Smooth muscle cell (in vitro differentiated cells): ENCODE results near the gene UBAP2L. TPM values are rescaled to one million over a fixed set of nuclear protein-coding genes. Genes with fewer than 3 reads are reported as not detected.

Source experiments
- DNase-seq: peaks from one replicate; lab custom pipeline; 2025; ENCODE audit not compliant: unreplicated experiment; lab: John Stamatoyannopoulos, UW
- H2AFZ ChIP-seq: fragments of 200-600 bp; sonication (generic); 2 replicates; pipeline ENCODE4 v1.6.0; 2016; ENCODE audit warnings: antibody characterized with exemption, low read depth, mild to moderate bottlenecking
- H3F3A ChIP-seq: fragments of 200-600 bp; sonication (generic); 2 replicates; pipeline ENCODE4 v1.6.0; 2017; ENCODE audit warnings: antibody characterized with exemption, low read depth
- H3K27ac ChIP-seq: fragments of 200-600 bp; sonication (generic); 2 replicates; pipeline ENCODE4 v1.5.1; 2016; ENCODE audit warnings: low read depth, mild to moderate bottlenecking
- H3K27me3 ChIP-seq: fragments of 200-600 bp; sonication (generic); 2 replicates; pipeline ENCODE4 v1.6.1; 2016; ENCODE audit warnings: low read depth, mild to moderate bottlenecking
- H3K36me3 ChIP-seq: fragments of 200-600 bp; sonication (generic); 2 replicates; pipeline ENCODE4 v1.5.1; 2016; ENCODE audit warnings: low read depth
- H3K4me1 ChIP-seq: fragments of 200-600 bp; sonication (generic); 2 replicates; pipeline ENCODE4 v1.5.1; 2016; ENCODE audit warnings: low read depth
- H3K4me2 ChIP-seq: fragments of 200-600 bp; sonication (generic); 2 replicates; pipeline ENCODE4 v1.6.0; 2016; ENCODE audit warnings: mild to moderate bottlenecking
- H3K4me3 ChIP-seq: fragments of 200-600 bp; sonication (generic); 2 replicates; pipeline ENCODE4 v1.5.1; 2016; ENCODE audit warnings: mild to moderate bottlenecking
- H3K79me2 ChIP-seq: fragments of 200-600 bp; sonication (generic); 2 replicates; pipeline ENCODE4 v1.6.0; 2016; ENCODE audit warnings: low read depth, mild to moderate bottlenecking
- H3K9ac ChIP-seq: fragments of 200-600 bp; sonication (generic); 2 replicates; pipeline ENCODE4 v1.6.0; 2016; ENCODE audit warnings: low read depth
- H3K9me3 ChIP-seq: fragments of 200-600 bp; sonication (generic); replicated peaks from 2 replicates; pipeline ENCODE4 v1.5.1; 2016; ENCODE audit warnings: low read depth
- H4K20me1 ChIP-seq: fragments of 200-600 bp; sonication (generic); 2 replicates; pipeline ENCODE4 v1.6.0; 2016; ENCODE audit warnings: low read depth
- CTCF ChIP-seq: fragments of 200-600 bp; sonication (generic); IDR thresholded peaks from 2 replicates; pipeline ENCODE4 v1.5.1; 2017; ENCODE audit warnings: borderline replicate concordance, mild to moderate bottlenecking, antibody characterized with exemption; ENCODE audit not compliant: insufficient read depth, poor library complexity, severe bottlenecking
- WGBS: methylation state at CpG from one replicate; pipeline ENCODE4 v1.1.7; 2016; ENCODE audit warnings: low lambda C conversion rate; 5-methylcytosine and 5-hydroxymethylcytosine counted together
- polyA plus RNA-seq: library from polyadenylated mRNA; unstranded; fragments of >200 nt; fragmentation: Nextera tagmentation; extraction: Ambion mirVana; gene quantifications from 2 replicates; pipeline ENCODE4 v1.2.1, GENCODE V29; 2016
- total RNA-seq: library from RNA; depleted of rRNA; stranded (reverse); fragments of >200 nt; gene quantifications from 2 replicates; pipeline ENCODE4 v1.2.3, GENCODE V29; 2014

The UBAP2L gene
- total and polyA plus RNA-seq, 2 experiments from 2014 or later, result 108 to 143 TPM

DNA sequence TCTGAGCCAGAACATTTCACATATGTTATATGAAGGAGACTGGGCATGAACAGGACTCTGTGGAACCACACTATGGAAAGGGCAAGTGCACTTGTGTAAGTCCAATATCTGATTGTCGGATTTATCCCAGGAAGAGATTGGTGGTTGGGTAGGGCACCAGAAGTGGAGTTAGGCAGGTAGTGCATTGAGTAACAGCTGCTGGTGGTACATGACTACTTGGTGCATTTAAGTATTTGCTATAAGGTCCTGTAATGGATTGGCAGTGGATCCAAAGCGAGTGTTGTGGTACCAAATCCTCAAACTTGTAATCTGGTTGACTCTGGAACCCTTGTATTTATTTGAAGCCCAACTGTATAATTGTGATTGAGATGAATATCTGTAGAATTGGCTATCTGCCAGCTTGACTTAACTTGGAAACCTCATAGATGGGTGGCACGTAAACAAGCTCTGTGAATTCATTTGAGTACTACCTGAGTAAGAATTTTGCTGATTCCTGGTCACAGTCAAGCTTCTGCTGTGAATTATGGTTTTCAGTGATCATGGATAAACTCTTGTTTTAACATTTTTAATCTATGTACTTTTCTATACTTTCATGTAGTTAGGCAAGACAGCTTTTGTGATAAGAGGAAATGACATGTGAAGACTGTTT is 21.1 kb downstream of the UBAP2L start:
- Histone ChIP-seq H3K4me3 (no peak overlapping the region), H3K79me2 (peaks cover 57% of the 10 kb centered on the region), H3K27ac (no peak overlapping the region)

GRCh38 chr1:154253671-154254070 is 32.9 kb downstream of the UBAP2L start:
- Histone ChIP-seq H2AFZ (no peak overlapping the region), H3K4me2 (no peak overlapping the region), H3F3A (peaks cover 9% of the 10 kb centered on the region), H3K36me3 (peaks cover 82% of the 10 kb centered on the region), H3K27me3 (no peaks in the 10 kb centered on the region), H3K27ac (no peak overlapping the region), H3K9ac (no peak overlapping the region), H3K9me3 (no peaks in the 10 kb centered on the region), H3K4me1 (no peaks in the 10 kb centered on the region), H3K4me3 (no peak overlapping the region), H3K79me2 (peaks cover 3% of the 10 kb centered on the region), H4K20me1 (peaks cover 51% of the 10 kb centered on the region)
- TF ChIP-seq CTCF, result no peak
- no peak for DNase-seq
- WGBS, result 97% methylated on average over 7 of the region's 7 CpGs

More for the DNA sequence above, 21.1 kb downstream of the UBAP2L start:
- no peaks in the 10 kb centered on the region for H3K27me3 ChIP-seq
- no peak for DNase-seq
- peaks cover 83% of the 10 kb centered on the region for H4K20me1 ChIP-seq
- WGBS, result 97% methylated on average over 3 of the region's 3 CpGs
- H3F3A ChIP-seq, result peaks cover 6% of the 10 kb centered on the region
- no peaks in the 10 kb centered on the region for H3K4me1 ChIP-seq
- TF ChIP-seq CTCF, result no peak
- no peaks in the 10 kb centered on the region for H3K9me3 ChIP-seq
- no peak overlapping the region for H3K4me2 ChIP-seq
- no peak overlapping the region for H3K9ac ChIP-seq
- H3K36me3 ChIP-seq, result peaks cover 47% of the 10 kb centered on the region
- no peak overlapping the region for H2AFZ ChIP-seq

DNA sequence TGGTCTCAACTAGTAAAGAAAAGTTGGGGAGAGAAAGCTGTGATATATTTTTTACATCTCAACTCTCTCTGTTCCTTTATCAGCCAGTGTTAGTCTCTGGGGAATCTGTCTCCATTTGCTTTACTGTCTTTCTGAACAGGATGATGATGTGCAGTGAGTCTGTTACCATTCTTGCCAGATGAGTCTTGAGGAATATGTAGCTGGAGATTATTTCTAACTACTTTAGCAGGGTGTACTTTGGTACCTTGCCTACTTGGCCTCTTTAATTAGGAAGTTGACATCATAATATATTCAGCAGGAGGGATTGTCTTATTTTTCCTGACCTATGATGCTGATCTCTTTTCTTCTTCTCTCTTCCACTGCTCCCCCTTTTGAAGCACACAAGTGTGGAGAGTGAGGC is 35.9 kb downstream of the UBAP2L start:
- no peak for TF ChIP-seq CTCF
- H3K9ac ChIP-seq, result no peak overlapping the region
- H3K4me3 ChIP-seq, result no peak overlapping the region
- no peaks in the 10 kb centered on the region for H3K27me3 ChIP-seq
- H3K4me2 ChIP-seq, result no peak overlapping the region
- peaks cover 15% of the 10 kb centered on the region for H3F3A ChIP-seq
- peaks cover 4% of the 10 kb centered on the region for H3K79me2 ChIP-seq
- H3K27ac ChIP-seq, result no peak overlapping the region
- no peak for DNase-seq
- H4K20me1 ChIP-seq, result peaks cover 49% of the 10 kb centered on the region
- no peak overlapping the region for H2AFZ ChIP-seq
- peaks cover 63% of the 10 kb centered on the region for H3K36me3 ChIP-seq
- no peaks in the 10 kb centered on the region for H3K9me3 ChIP-seq
- no peaks in the 10 kb centered on the region for H3K4me1 ChIP-seq

DNA sequence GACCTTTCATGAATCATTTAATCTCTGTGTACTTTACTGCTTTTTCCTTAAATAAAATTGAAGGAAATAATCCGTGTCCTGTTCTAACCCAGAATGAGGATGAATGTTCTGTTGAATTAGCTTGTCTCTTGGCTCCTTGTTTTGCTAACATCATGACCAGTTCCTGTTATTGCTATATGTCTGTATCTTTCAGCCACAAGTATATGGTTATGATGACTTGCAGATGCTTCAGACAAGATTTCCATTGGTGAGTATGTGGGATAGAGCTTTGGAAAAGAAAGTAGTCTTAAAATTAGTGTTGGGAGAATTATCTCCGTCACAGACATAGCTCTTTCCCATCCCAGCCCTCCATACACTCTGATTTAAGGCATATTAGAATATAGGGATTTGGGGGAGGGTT is 38.0 kb downstream of the UBAP2L start:
- DNase-seq, result no peak
- no peak overlapping the region for H2AFZ ChIP-seq
- H4K20me1 ChIP-seq, result peaks cover 57% of the 10 kb centered on the region
- no peak overlapping the region for H3K9ac ChIP-seq
- peaks cover 4% of the 10 kb centered on the region for H3K79me2 ChIP-seq
- WGBS, result 98% methylated on average over 2 of the region's 2 CpGs
- H3K9me3 ChIP-seq, result no peaks in the 10 kb centered on the region
- H3K4me1 ChIP-seq, result no peaks in the 10 kb centered on the region
- H3K27me3 ChIP-seq, result no peaks in the 10 kb centered on the region
- peaks cover 19% of the 10 kb centered on the region for H3F3A ChIP-seq
- no peak overlapping the region for H3K4me2 ChIP-seq
- no peak overlapping the region for H3K4me3 ChIP-seq
- H3K27ac ChIP-seq, result no peak overlapping the region
- TF ChIP-seq CTCF, result no peak
- peaks cover 54% of the 10 kb centered on the region for H3K36me3 ChIP-seq
